Fibroblast of peridontal ligament (primary cell): ENCODE measurements around the gene PRKCB.

Experiments used
- DNase-seq: peaks from one replicate; pipeline ENCODE4 v3.0.0-alpha.2; 2010; ENCODE audit errors: extremely low read depth

Gene PRKCB

GRCh38 chr16:23836404-23837311 is 875 bp downstream of the PRKCB start:
- DNase-seq = no peak

DNA sequence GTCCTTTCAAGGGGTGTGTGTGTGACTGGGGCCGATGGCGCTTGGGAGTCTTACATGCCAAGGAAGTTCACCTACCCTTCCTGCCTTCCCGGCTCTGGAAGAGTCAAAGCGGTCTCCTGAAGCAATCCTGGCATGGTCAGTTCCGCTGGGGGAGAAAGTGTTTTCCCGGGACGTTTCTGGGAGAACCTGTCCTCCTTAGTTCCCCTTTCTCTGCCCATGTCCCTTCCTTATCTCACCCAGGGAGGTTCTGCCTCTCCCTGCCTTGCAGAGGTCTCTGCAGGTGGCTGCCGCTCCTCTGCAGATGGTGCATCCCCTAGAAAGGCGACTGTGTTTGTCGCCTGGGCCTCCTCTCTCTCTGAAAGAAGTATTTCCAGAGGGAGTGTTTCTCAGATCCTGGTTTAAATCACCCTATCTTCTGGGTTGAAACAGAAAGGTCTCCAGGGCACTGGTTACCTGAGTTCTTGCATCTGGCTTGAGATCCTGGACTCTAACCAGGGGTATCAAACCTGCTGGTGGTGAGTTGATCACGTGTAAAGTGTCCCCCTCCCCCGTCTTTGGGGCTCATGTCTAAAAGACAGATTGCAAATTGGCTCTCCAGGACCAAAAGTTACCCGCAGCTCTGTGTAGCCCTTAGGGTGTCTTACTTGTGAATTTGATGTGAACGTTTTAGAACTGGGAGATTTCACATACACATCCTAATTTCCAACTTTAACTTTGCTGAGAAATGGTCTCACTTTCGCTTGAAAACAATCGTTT is 1.9 kb downstream of the PRKCB start:
- no peak for DNase-seq

GRCh38 chr16:23838485-23839142 is 2.8 kb downstream of the PRKCB start:
- no peak for DNase-seq

GRCh38 chr16:23840310-23840709 is 4.5 kb downstream of the PRKCB start:
- DNase-seq = no peak

DNA sequence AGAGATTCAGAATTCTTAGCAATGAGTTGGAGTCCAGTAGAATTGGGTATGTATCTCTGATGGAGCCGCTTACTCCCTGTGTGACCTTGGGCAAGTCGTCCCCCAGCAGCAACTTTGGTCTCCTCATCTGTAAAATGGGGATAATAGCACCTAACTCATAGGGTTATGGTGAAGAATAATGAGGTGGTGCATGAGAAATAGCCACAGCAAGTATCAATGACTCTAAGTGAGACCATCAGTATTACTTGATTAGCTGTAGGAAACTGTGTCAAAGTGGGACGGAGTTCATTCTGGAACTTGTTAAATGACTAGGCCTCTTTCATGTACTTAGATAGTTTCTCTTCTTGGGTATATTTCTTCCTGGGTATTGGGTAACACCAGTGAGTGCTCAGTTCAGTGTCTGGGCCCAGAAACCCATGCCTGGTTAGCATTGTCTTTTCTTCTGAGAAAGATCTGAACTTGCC is 6.4 kb downstream of the PRKCB start:
- DNase-seq = no peak

GRCh38 chr16:23843143-23843542 is 7.4 kb downstream of the PRKCB start:
- no peak for DNase-seq

GRCh38 chr16:23847251-23847650 is 11.5 kb downstream of the PRKCB start:
- no peak for DNase-seq

GRCh38 chr16:23847948-23848347 is 12.2 kb downstream of the PRKCB start:
- DNase-seq = no peak

DNA sequence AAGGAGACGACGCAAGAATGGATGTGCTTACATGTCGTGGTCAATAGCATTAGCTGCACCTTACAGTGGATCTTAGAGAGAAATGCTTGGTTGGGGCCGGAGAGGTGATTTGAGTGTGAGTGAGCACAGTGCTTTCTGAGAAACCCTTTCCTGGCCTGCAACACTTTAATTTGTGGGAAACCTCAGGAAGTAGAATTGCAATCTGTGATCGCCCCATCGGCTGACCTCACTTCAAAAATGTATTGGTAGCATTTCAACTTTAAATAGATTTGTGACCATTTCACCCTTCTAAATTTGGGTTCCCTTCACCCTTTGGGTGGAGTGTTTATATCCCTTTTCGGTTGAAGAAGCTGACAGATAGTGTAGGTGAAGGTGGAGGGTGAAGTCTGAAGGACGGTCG is 13.2 kb downstream of the PRKCB start:
- DNase-seq = no peak

- no peak for DNase-seq
Observed at GRCh38 chr16:23852794-23853562, 17.2 kb downstream of the PRKCB start.

DNA sequence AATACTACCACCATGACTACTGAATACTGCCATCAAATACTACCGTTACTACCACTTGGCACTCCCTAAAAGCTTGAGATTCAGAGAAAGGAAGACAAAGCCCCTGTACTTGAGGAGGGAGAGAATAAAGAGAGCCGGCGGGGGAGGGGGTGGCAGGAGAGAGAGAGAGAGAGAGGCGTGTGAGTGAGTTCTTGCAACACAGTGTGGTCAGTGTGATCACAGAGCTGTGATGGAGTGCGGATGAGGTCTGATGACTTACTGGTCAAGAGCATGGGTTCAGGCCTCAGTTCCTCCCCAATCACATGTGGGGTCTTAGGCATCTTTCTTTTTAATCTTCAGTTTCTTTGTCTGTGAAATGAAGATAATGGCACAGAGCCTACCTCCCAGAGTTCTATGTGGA is 19.2 kb downstream of the PRKCB start:
- DNase-seq = no peak

DNA sequence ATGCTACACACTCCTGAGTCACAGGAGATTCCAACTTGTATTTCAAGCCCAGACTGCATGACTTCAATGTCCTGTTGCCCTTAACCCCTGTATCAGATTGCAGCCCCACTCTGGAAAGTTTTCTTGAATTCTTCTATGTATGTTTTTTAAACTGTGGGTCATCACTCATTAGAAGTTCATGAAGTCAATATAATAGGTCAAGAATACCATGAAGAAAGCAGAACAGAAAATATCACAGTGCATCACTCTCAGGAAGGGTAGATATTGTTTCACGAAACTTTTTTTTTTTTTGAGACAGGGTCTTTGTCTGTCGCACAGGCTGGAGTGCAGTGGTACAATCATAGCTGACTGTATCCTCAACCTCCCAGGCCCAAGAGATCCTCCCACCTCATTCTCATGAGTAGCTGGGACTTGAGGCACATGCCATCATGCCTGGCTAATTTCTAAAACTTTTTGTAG is 20.5 kb downstream of the PRKCB start:
- no peak for DNase-seq

- no peak for DNase-seq
Observed at GRCh38 chr16:23857256-23857880, 21.6 kb downstream of the PRKCB start.

- no peak for DNase-seq
Observed at GRCh38 chr16:23857881-23858269, 22.1 kb downstream of the PRKCB start.

DNA sequence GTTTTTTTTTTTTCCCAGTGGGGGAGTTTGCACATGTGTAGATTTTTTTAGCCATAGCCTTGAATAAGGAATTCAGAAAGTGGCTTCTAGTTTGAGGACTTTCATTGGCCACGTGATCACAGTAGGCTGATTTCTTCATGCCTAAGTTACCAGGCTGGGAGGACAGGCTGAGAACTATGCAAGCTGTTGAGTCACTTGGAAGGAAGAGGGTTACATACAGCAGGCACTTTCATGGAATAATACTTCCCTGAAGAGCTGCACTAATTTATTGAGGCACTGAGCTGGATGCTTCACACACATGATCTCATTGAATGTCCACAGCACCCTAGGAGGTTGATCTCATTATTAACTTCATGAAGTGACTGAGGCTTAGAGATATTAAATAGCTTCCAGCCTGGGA is 22.8 kb downstream of the PRKCB start:
- DNase-seq = no peak

- DNase-seq = no peak
Observed at GRCh38 chr16:23859713-23860269, 24.0 kb downstream of the PRKCB start.

DNA sequence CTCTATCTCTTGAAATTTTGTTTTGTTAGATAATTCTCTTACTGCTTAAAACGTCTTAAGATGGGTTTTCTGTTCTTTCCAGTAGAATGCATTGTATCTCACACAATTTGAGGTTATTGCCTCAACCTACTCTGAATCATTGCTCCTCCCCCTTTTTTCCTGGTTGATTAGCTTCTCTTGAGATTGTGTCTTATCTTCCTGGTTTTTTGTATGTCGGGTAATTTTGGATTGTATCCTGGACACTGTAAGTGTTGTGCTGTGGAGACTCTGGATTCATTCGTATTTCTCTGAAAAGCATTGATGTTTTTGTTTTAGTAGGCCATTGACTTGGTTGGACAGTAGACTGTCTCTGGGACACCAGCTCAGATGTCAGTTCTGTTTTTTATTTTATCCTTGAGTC is 26.1 kb downstream of the PRKCB start:
- DNase-seq = no peak

DNA sequence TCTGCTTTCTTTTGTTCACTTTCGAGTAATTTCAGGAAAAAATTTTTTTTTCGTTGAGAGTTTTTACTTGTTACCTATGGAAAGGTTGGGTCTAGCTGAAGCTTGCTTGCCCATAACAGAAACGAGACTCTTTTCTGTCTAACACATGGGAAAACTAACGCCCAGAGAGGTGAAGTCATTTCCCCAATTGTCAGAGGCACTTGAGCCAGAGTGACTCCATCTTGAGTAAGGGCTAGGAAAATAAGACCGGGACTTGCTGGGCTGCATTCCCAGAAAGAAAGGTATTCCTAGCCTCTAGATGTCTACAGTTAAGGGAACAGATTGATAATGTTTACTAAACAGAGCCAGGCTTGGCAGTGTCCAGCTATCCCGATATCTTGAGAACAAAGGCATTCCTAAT is 26.8 kb downstream of the PRKCB start:
- no peak for DNase-seq

- no peak for DNase-seq
Observed at GRCh38 chr16:23863511-23864422, 28.0 kb downstream of the PRKCB start.

DNA sequence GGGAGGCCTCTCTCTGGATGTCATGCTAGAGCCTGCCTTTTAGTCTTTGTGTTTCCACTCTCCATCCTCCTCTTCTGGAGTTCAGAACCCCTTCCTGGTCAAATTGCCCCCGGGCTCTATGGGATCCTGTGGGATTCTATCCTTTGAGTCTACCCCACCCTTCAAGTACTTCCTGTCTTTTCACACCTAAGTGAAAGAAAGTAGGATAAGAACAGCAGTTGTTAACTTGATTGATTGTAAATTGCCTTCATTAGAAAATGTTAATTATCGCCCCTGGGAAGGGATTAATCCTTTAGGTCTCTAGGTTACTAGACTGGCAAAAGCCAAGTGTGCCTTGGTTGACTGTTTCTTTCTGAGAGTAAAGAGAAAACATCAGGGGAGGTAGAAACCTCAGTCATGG is 30.1 kb downstream of the PRKCB start:
- no peak for DNase-seq
